NCI-H1417 (cell line): Measurements from ENCODE around the gene TBC1D13.
"Not testable (repeated sequence)": the region's sequence is repeated elsewhere in the genome, so short reads cannot be mapped to it uniquely, and the experiment has no call there.

Source experiments
- DNase-seq, 3 experiments: peaks; one replicate each; lab custom pipeline; 2025; lab: John Stamatoyannopoulos, UW

TBC1D13 gene

GRCh38 chr9:128785427-128785826 is 1.6 kb upstream of the TBC1D13 start:
- DNase-seq = no peak

- DNase-seq = peak in 1 of 3 experiments; percentile 24
Measured at GRCh38 chr9:128787659-128788058, 606 bp downstream of the TBC1D13 start.

GRCh38 chr9:128788445-128788844 is 1.4 kb downstream of the TBC1D13 start:
- no peak for DNase-seq

GRCh38 chr9:128790536-128790935 is 3.5 kb downstream of the TBC1D13 start:
- no peak for DNase-seq

GRCh38 chr9:128792134-128792533 is 5.1 kb downstream of the TBC1D13 start:
- DNase-seq = no peak

GRCh38 chr9:128792978-128793686 is 6.1 kb downstream of the TBC1D13 start:
- DNase-seq = no peak

GRCh38 chr9:128794961-128795360 is 7.9 kb downstream of the TBC1D13 start:
- not testable (repeated sequence) for DNase-seq

GRCh38 chr9:128798896-128799295 is 11.8 kb downstream of the TBC1D13 start:
- DNase-seq = no peak

GRCh38 chr9:128800061-128800460 is 13.0 kb downstream of the TBC1D13 start:
- no peak for DNase-seq

GRCh38 chr9:128802482-128802881 is 15.4 kb downstream of the TBC1D13 start:
- no peak for DNase-seq

- no peak for DNase-seq
Measured at GRCh38 chr9:128805661-128806060, 18.6 kb downstream of the TBC1D13 start.

- DNase-seq = no peak
Measured at GRCh38 chr9:128807827-128808226, 20.8 kb downstream of the TBC1D13 start.

- DNase-seq = no peak
Measured at GRCh38 chr9:128808543-128808942, 21.5 kb downstream of the TBC1D13 start.

- no peak for DNase-seq
Measured at GRCh38 chr9:128809036-128809599, 22.1 kb downstream of the TBC1D13 start.

GRCh38 chr9:128809831-128810230 is 22.8 kb downstream of the TBC1D13 start:
- no peak for DNase-seq

GRCh38 chr9:128810873-128811272 is 23.8 kb downstream of the TBC1D13 start:
- DNase-seq = no peak

GRCh38 chr9:128818099-128818838 is 31.2 kb downstream of the TBC1D13 start, which contains the start of gene ENDOG:
TSS of gene ENDOG (plus strand) at chr9:128818500. CDS start at chr9:128818685, 185 bp downstream.
- peak; percentile 97 to 100 (median 99) for DNase-seq

- peak; percentile 28 to 88 (median 81) for DNase-seq
Measured at GRCh38 chr9:128818839-128819715, 32.0 kb downstream of the TBC1D13 start.

- peak; percentile 48 to 72 (median 49) for DNase-seq
Measured at GRCh38 chr9:128819716-128820664, 32.9 kb downstream of the TBC1D13 start.

GRCh38 chr9:128820665-128821583 is 33.9 kb downstream of the TBC1D13 start:
- DNase-seq = no peak
